Activated CD8-positive, alpha-beta T cell treated with anti-CD3 and anti-CD28 coated beads for 36 hours (primary cell): ENCODE measurements around the gene MTA3. TPM values are rescaled to one million over a fixed set of nuclear protein-coding genes. Genes with fewer than 3 reads are reported as not detected.
"Not testable (repeated sequence)": the region's sequence is repeated elsewhere in the genome, so short reads cannot be mapped to it uniquely, and the experiment has no call there.

Experiments
- ATAC-seq: fragments of 200-7000 bp; cut with Tn5 transposase; one replicate; pipeline ENCODE4 v1.10.0; 2021; ENCODE audit warnings: mild to moderate bottlenecking, moderate library complexity
- CTCF ChIA-PET: fragments of 350-600 bp; sonication (Branson Sonifier 250); formaldehyde crosslinking; loops from one replicate; lab custom pipeline; 2021; ENCODE audit warnings: antibody characterized with exemption; lab: Charles Lee
- POLR2A ChIA-PET: fragments of 350-600 bp; sonication (Branson Sonifier 250); formaldehyde crosslinking; loops from one replicate; lab custom pipeline; 2021; ENCODE audit warnings: antibody characterized with exemption; lab: Charles Lee
- DNase-seq: peaks from one replicate; pipeline ENCODE4 v3.0.0-alpha.2; 2020
- H3K27ac Mint-ChIP-seq: one replicate; pipeline ENCODE4 v1.8.0; 2021; ENCODE audit warnings: mild to moderate bottlenecking, mixed read lengths
- H3K27me3 Mint-ChIP-seq: one replicate; pipeline ENCODE4 v1.8.0; 2021; ENCODE audit warnings: mixed read lengths
- H3K36me3 Mint-ChIP-seq: one replicate; pipeline ENCODE4 v1.8.0; 2021; ENCODE audit warnings: low read depth, mixed read lengths
- H3K4me1 Mint-ChIP-seq: one replicate; pipeline ENCODE4 v1.8.0; 2021; ENCODE audit warnings: low read depth, mixed read lengths
- H3K4me3 Mint-ChIP-seq: one replicate; pipeline ENCODE4 v1.8.0; 2021; ENCODE audit warnings: mild to moderate bottlenecking, moderate library complexity, mixed read lengths
- H3K9me3 Mint-ChIP-seq: one replicate; pipeline ENCODE4 v1.8.0; 2021; ENCODE audit warnings: mixed read lengths
- CTCF ChIP-seq: fragments of 200-600 bp; IDR thresholded peaks from one replicate; pipeline ENCODE4 v1.8.0; 2022; ENCODE audit warnings: antibody characterized with exemption, mild to moderate bottlenecking
- intact Hi-C: fragments of 100-400 bp; cut with micrococcal nuclease; formaldehyde crosslinking; loops from one replicate; pipeline ENCODE4 v1.10.0; 2022
- total RNA-seq, 2 experiments: library from RNA; stranded (reverse); gene quantifications; one replicate each; pipeline ENCODE4 v1.2.3, GENCODE V29; 2021

The MTA3 gene
- total RNA-seq, 2 experiments from 2014 or later: 32.6 to 35.9 TPM

GRCh38 chr2:42724886-42725285 lies 156.5 kb downstream of the MTA3 start:
- no peak for ATAC-seq
- no peak for DNase-seq
- peaks cover 10% of the 10 kb centered on the region for H3K4me1 Mint-ChIP-seq
- no peak for TF ChIP-seq CTCF
- no peak overlapping the region for H3K27ac Mint-ChIP-seq
- H3K9me3 Mint-ChIP-seq: peaks cover 6% of the 10 kb centered on the region
- H3K4me3 Mint-ChIP-seq: no peak overlapping the region
- H3K36me3 Mint-ChIP-seq: peaks cover 12% of the 10 kb centered on the region
- intact Hi-C loops: no loop called here
- no peaks in the 10 kb centered on the region for H3K27me3 Mint-ChIP-seq
- ChIA-PET POLR2A (no interaction called here), CTCF (no interaction called here)

GRCh38 chr2:42725657-42726056 lies 157.2 kb downstream of the MTA3 start:
- no peak overlapping the region for H3K4me3 Mint-ChIP-seq
- no peak overlapping the region for H3K27ac Mint-ChIP-seq
- no peak for TF ChIP-seq CTCF
- intact Hi-C loops: no loop called here
- POLR2A ChIA-PET: no interaction called here
- peaks cover 13% of the 10 kb centered on the region for H3K36me3 Mint-ChIP-seq
- no peak for ATAC-seq
- CTCF ChIA-PET: no interaction called here
- H3K27me3 Mint-ChIP-seq: no peaks in the 10 kb centered on the region
- peaks cover 10% of the 10 kb centered on the region for H3K4me1 Mint-ChIP-seq
- DNase-seq: no peak
- H3K9me3 Mint-ChIP-seq: peaks cover 6% of the 10 kb centered on the region

- Mint-ChIP-seq H3K9me3 (peaks cover 6% of the 10 kb centered on the region), H3K27ac (no peak overlapping the region), H3K4me1 (peaks cover 10% of the 10 kb centered on the region), H3K36me3 (peaks cover 17% of the 10 kb centered on the region), H3K27me3 (no peaks in the 10 kb centered on the region), H3K4me3 (no peak overlapping the region)
- CTCF ChIA-PET: no interaction called here
- no peak for ATAC-seq
- intact Hi-C loops: no loop called here
- POLR2A ChIA-PET: interaction anchor here (0.6 kb wide), 1 partner anchor 104 kb away, joined by 4 read pairs; no protein-coding TSS in a partner anchor
- no peak for TF ChIP-seq CTCF
- no peak for DNase-seq
Measured at GRCh38 chr2:42726680-42727079, 158.2 kb downstream of the MTA3 start.

GRCh38 chr2:42731316-42731715 lies 162.9 kb downstream of the MTA3 start:
- POLR2A ChIA-PET, intact Hi-C loops, ATAC-seq, H3K4me1 Mint-ChIP-seq, DNase-seq, H3K27ac Mint-ChIP-seq, CTCF ChIA-PET, H3K27me3 Mint-ChIP-seq, H3K4me3 Mint-ChIP-seq: not testable (repeated sequence)
- Mint-ChIP-seq H3K36me3 (peaks cover 56% of the 10 kb centered on the region), H3K9me3 (peaks cover 24% of the 10 kb centered on the region)

GRCh38 chr2:42733852-42734251 lies 165.4 kb downstream of the MTA3 start:
- Mint-ChIP-seq H3K4me3 (no peak overlapping the region), H3K36me3 (peaks cover 67% of the 10 kb centered on the region), H3K27me3 (no peaks in the 10 kb centered on the region), H3K9me3 (peaks cover 22% of the 10 kb centered on the region), H3K4me1 (no peaks in the 10 kb centered on the region), H3K27ac (no peak overlapping the region)
- DNase-seq: no peak
- ChIA-PET CTCF (no interaction called here), POLR2A (no interaction called here)
- intact Hi-C loops: no loop called here
- no peak for ATAC-seq
- TF ChIP-seq CTCF: no peak
